ENCODE data around the gene LMAN1L. TPM values are rescaled to one million over a fixed set of nuclear protein-coding genes. Genes with fewer than 3 reads are reported as not detected.

Gene LMAN1L
- total RNA-seq, 2 experiments from 2014 or later: 0.56 to 0.93 TPM

DNA sequence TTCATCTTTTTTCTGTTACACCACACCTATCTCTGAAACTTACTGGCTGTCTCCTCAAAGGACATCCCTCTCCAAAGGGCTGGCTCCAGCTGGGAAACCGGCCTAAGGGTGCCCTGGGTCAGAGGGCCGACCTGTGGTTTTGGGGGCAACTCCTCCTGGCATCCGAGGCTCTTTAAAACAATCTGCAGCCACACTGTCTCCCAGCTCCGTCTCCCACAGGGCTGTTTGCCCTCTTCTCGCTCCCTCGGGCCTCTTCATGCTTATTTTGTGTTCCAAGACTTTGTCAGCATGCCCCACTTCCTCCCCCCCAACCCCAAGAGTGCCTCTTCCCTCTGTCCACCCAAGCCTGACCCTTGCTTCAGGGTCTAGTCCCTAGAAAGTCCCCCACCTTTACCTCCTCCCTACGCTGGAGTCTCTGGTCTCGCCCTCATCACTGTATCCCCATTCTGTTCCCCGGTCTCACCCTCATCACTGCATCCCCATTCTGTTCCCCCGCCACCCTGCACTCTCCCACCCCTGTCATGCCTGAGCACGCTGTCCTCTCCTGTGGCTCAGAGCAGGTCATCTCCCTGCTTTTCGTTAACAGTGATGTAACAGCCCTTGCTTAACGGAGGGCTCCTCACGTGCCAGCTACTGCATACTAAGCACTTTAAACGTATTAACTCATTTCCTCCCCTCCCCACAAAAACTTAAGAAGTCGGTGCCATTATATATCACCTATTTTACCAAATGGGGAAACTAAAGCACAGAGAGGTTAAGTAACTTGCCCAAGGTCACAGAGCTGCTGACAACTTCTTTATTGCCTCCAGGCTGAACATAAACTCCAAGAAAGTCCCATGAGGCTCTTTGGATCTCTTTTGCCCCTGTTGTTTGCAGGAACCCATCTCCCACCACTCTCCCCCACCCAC is 31.9 kb upstream of the LMAN1L start:
- intact Hi-C loops (cut with DNase I, micrococcal nuclease): loop anchor here (1.0 to 10.0 kb wide), 11 partner anchors 9 to 786 kb away; partner anchors contain the start of genes C15orf39 (in 2 of the 2), ARID3B (in 1 of the 2), COX5A (in 1 of the 2) and PML (in 1 of the 2)
- DNase-seq: peak in 7 of 14 experiments; percentile 41 to 88 (median 66)

DNA sequence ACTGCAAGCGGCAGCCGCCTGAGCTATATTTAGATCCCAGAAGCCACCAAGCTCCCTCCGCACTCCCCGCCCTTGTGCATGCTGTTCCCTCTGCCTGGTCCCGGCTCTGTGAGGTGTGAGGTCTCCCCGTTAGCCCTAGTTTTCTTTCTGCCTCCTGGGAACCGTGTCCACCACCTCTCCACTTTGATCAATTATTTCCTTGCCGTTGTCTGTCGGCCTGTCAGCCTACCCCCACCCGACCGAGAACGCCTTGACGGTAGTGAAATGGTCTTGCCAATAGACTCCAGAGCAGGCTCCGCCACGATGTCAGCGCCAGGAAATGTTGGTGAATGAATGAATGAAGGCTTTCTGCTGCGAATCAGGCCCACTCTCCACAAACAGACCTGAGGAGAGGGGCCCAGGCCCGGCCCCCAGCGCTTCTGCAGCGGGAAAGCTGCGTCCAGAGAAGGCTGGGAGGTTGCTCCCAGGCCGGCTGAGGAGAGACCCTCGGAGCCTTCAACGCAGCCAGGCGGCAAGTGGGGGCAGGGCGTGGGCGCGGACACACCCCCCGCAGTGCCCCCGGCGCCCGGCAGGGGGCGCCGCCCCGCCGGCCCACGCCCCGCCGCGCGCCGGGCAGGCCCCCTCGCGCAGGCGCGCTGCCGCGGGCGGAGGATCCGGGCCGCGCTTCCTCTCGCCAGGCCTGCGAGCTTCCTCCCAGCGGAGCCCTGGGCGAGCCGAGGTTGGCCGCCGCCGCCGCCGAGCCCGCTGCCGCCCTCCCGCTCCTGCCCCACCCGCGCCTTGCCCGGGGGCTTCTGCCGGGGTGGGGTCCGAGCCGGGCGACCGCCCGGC is 31.0 kb upstream of the LMAN1L start, which contains the start of gene CSK:
CSK (plus strand) TSS at position 650 of the 828 bp plus-strand sequence. CDS start 16,218 bp downstream, outside the sequence.
- Histone ChIP-seq H3K9me3 (ENCODE audit: control insufficient read depth in 1 of 2, insufficient read depth in 1 of 2, low read length in 2 of 2) (no peaks in the 10 kb centered on the region), H3K27ac (ENCODE audit: low read depth in 1 of 2, low read length in 2 of 2) (peak within 1 kb of the TSS; percentile 84 to 93), H3K27me3 (ENCODE audit: control insufficient read depth in 1 of 2, insufficient read depth in 2 of 2, low read length in 2 of 2) (no peaks in the 10 kb centered on the region), H3K4me3 (ENCODE audit: low read length) (peak within 1 kb of the TSS; percentile 100), H3K4me1 (ENCODE audit: insufficient read depth, low read length) (peaks cover 88% of the 10 kb centered on the region), H3K36me3 (ENCODE audit: insufficient read depth, low read length) (peaks cover 16% of the 10 kb centered on the region)
- Mint-ChIP-seq H3K9me3 (no peaks in the 10 kb centered on the region), H3K4me1 (ENCODE audit: low read depth) (peaks cover 65% of the 10 kb centered on the region), H3K27ac (peak within 1 kb of the TSS; percentile 94), H3K4me3 (peak within 1 kb of the TSS; percentile 90), H3K36me3 (ENCODE audit: low read depth) (peaks cover 27% of the 10 kb centered on the region), H3K27me3 (no peaks in the 10 kb centered on the region)
- ChIA-PET POLR2A (interaction anchor here (0.6 to 33.5 kb wide), 12 partner anchors 2 to 670 kb away, joined by 3 to 925 read pairs (median 4); partner anchors contain the start of genes CLK3, COX5A, CSK and CYP1A1), CTCF (interaction anchor here (0.9 to 9.5 kb wide), 6 partner anchors 10 to 161 kb away, joined by 4 to 231 read pairs (median 21); partner anchors contain the start of gene COX5A)
- TF ChIP-seq, protein P1, sequence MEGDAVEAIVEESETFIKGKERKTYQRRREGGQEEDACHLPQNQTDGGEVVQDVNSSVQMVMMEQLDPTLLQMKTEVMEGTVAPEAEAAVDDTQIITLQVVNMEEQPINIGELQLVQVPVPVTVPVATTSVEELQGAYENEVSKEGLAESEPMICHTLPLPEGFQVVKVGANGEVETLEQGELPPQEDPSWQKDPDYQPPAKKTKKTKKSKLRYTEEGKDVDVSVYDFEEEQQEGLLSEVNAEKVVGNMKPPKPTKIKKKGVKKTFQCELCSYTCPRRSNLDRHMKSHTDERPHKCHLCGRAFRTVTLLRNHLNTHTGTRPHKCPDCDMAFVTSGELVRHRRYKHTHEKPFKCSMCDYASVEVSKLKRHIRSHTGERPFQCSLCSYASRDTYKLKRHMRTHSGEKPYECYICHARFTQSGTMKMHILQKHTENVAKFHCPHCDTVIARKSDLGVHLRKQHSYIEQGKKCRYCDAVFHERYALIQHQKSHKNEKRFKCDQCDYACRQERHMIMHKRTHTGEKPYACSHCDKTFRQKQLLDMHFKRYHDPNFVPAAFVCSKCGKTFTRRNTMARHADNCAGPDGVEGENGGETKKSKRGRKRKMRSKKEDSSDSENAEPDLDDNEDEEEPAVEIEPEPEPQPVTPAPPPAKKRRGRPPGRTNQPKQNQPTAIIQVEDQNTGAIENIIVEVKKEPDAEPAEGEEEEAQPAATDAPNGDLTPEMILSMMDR (IDR thresholded peaks at IDR 0.05): peak; percentile 59
- intact Hi-C loops (cut with DNase I, micrococcal nuclease): loop anchor here (1.0 to 10.0 kb wide), 11 partner anchors 8 to 787 kb away; partner anchors contain the start of genes C15orf39 (in 2 of the 2), ARID3B (in 1 of the 2), COX5A (in 1 of the 2) and PML (in 1 of the 2)
- ATAC-seq (ENCODE audit: poor library complexity): peak; percentile 59
- peak; percentile 59 to 94 (median 80) for DNase-seq

More for the DNA sequence above, 31.9 kb upstream of the LMAN1L start:
- peak overlapping the region; percentile 60 for H3K4me3 ChIP-seq (ENCODE audit: low read length)
- Mint-ChIP-seq H3K9me3 (no peaks in the 10 kb centered on the region), H3K4me3 (peak overlapping the region; percentile 89), H3K4me1 (ENCODE audit: low read depth) (peaks cover 69% of the 10 kb centered on the region), H3K27me3 (no peaks in the 10 kb centered on the region), H3K27ac (peak overlapping the region; percentile 94), H3K36me3 (ENCODE audit: low read depth) (peaks cover 24% of the 10 kb centered on the region)
- POLR2A ChIA-PET: interaction anchor here (0.7 to 33.5 kb wide), 11 partner anchors 2 to 671 kb away, joined by 3 to 925 read pairs (median 4); partner anchors contain the start of genes CLK3, COX5A, CSK and FAM219B
- no peaks in the 10 kb centered on the region for H3K9me3 ChIP-seq (ENCODE audit: control insufficient read depth in 1 of 2, insufficient read depth in 1 of 2, low read length in 2 of 2)
- CTCF ChIA-PET: interaction anchor here (0.9 to 9.5 kb wide), 7 partner anchors 7 to 160 kb away, joined by 4 to 231 read pairs (median 37); partner anchors contain the start of gene COX5A
- peaks cover 88% of the 10 kb centered on the region for H3K4me1 ChIP-seq (ENCODE audit: insufficient read depth, low read length)
- TF ChIP-seq, protein P1 (IDR thresholded peaks at IDR 0.05): no peak
- peak overlapping the region; percentile 84 to 93 for H3K27ac ChIP-seq (ENCODE audit: low read depth in 1 of 2, low read length in 2 of 2)
- peak; percentile 24 for ATAC-seq (ENCODE audit: poor library complexity)
- no peaks in the 10 kb centered on the region for H3K27me3 ChIP-seq (ENCODE audit: control insufficient read depth in 1 of 2, insufficient read depth in 2 of 2, low read length in 2 of 2)
- H3K36me3 ChIP-seq (ENCODE audit: insufficient read depth, low read length): peaks cover 11% of the 10 kb centered on the region

Measured in CD4-positive, alpha-beta T cell (primary cell).